GM21390 (cell line): ENCODE results near the gene ALG8.
"Not testable (repeated sequence)": the region's sequence is repeated elsewhere in the genome, so short reads cannot be mapped to it uniquely, and the experiment has no call there.

Source experiments
- ATAC-seq: cut with Tn5 transposase; IDR thresholded peaks from one replicate; pipeline ENCODE4 v1.9.1; 2021; ENCODE audit not compliant: unreplicated experiment

Gene ALG8

GRCh38 chr11:78100676-78101472 lies 38.6 kb downstream of the ALG8 start:
- no peak for ATAC-seq

- no peak for ATAC-seq
Observed at GRCh38 chr11:78100261-78100660, 39.2 kb downstream of the ALG8 start.

GRCh38 chr11:78099666-78100065 lies 39.8 kb downstream of the ALG8 start:
- no peak for ATAC-seq

GRCh38 chr11:78097666-78098385 lies 41.6 kb downstream of the ALG8 start:
- no peak for ATAC-seq

- no peak for ATAC-seq
Observed at GRCh38 chr11:78094250-78094649, 45.2 kb downstream of the ALG8 start.

- ATAC-seq = not testable (repeated sequence)
Observed at GRCh38 chr11:78086521-78087074, 52.8 kb downstream of the ALG8 start.

GRCh38 chr11:78085972-78086371 lies 53.5 kb downstream of the ALG8 start:
- ATAC-seq = no peak

- ATAC-seq = not testable (repeated sequence)
Observed at GRCh38 chr11:78084506-78084905, 54.9 kb downstream of the ALG8 start.

- ATAC-seq = no peak
Observed at GRCh38 chr11:78083021-78083420, 56.4 kb downstream of the ALG8 start.

GRCh38 chr11:78082146-78082545 lies 57.3 kb downstream of the ALG8 start:
- no peak for ATAC-seq

GRCh38 chr11:78081583-78081982 lies 57.8 kb downstream of the ALG8 start:
- no peak for ATAC-seq

GRCh38 chr11:78080818-78081495 lies 58.5 kb downstream of the ALG8 start:
- ATAC-seq = no peak

- no peak for ATAC-seq
Observed at GRCh38 chr11:78080084-78080817, 59.2 kb downstream of the ALG8 start.

- ATAC-seq = peak; percentile 68
Observed at GRCh38 chr11:78079232-78080083, 60.0 kb downstream of the ALG8 start, which contains the start of gene NDUFC2. TSS of gene NDUFC2 (minus strand) at chr11:78079862. CDS start at chr11:78079744, 118 bp downstream.

GRCh38 chr11:78078218-78079167 lies 60.9 kb downstream of the ALG8 start:
- ATAC-seq = no peak

GRCh38 chr11:78077592-78077991 lies 61.8 kb downstream of the ALG8 start:
- ATAC-seq = not testable (repeated sequence)

GRCh38 chr11:78076733-78077403 lies 62.6 kb downstream of the ALG8 start:
- ATAC-seq = no peak

- ATAC-seq = no peak
Observed at GRCh38 chr11:78074756-78075155, 64.7 kb downstream of the ALG8 start.
